8988T (cell line): Measurements from ENCODE around the gene YIF1A.
"Not testable (repeated sequence)": the region's sequence is repeated elsewhere in the genome, so short reads cannot be mapped to it uniquely, and the experiment has no call there.

Source experiments
- DNase-seq: peaks from one replicate; pipeline ENCODE4 v3.0.0; 2011

The YIF1A gene

GRCh38 chr11:66310803-66311440, 22.0 kb upstream of the YIF1A start:
- DNase-seq, result not testable (repeated sequence)

GRCh38 chr11:66310324-66310723, 21.4 kb upstream of the YIF1A start:
- no peak for DNase-seq

GRCh38 chr11:66309475-66309874, 20.5 kb upstream of the YIF1A start:
- DNase-seq, result no peak

DNA sequence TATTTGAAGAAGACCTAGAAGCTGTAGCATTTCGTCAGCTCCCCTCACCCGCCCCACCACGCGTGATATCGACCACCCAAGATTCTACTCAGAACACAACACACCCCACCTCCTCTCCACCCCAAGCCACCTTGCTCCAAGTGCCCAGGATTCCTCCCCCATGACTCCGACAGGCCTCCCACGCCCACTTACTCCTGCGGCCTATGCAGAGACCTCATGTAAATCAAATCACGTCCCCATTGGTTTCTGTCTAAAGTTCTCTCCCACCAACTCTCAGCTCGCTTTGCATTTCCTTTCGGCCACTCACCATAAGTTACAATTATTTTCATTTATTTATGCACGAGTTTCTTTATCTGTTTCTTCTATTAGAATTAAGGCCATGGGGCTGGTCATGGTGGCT, 13.7 kb upstream of the YIF1A start:
- DNase-seq, result no peak

DNA sequence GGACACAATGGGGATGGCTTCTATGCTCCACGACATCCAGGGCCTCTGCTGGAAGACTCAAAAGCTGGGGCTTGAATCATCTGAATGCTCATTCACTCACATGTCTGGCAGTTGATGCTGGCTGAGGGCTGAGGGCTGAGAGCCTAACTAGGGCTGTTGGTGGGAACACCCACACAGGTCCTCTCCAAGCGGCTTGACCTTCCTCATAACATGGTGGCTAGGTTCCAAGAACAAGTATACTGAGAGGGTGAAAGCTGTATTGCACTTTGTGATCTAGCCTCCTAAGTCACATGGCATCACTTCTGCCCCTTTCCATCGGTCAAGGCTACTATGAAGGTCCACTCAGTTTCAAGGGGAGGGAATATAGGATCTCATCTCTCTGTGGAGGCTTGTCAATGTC, 10.2 kb upstream of the YIF1A start:
- DNase-seq, result no peak

GRCh38 chr11:66297610-66298009, 8.7 kb upstream of the YIF1A start:
- DNase-seq, result no peak

DNA sequence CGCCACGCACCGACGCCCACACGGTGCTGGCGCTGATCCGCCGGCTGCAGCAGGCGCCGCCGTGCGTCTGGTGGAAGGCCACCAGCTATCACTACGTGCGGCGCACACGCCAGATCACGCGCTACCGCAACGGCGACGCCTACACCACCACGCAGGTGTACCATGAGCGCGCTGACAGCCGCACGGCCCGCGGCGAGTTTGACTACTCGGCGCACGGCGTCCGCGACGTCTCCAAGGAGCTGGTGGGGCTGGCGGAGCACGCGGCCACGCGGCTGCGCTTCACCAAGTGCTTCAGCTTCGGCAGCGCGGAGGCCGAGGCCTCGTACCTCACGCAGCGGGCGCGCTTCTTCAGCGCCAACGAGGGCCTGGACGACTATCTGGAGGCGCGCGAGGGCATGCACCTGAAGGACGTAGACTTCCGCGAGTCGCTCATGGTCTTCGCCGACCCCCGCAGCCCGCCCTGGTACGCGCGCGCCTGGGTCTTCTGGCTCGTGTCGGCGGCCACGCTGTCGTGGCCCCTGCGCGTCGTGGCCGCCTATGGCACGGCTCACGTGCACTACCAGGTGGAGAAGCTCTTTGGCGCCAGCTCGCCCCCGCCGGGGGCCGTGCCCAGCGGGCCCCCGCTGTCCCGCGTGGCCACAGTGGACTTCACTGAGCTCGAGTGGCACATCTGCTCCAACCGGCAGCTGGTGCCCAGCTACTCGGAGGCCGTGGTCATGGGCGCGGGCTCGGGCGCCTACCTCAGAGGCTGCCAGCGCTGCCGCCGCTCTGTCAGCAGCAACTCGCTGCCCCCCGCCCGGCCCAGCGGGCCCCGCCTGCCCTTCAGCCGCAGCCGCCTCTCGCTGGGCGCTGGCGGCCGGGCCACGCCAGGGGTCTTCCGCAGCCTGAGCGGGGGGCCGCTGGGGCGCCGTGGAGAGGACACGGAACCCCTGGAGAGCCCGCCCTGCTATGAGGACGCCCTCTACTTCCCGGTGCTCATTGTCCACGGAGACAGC, 6.0 kb upstream of the YIF1A start:
- no peak for DNase-seq

DNA sequence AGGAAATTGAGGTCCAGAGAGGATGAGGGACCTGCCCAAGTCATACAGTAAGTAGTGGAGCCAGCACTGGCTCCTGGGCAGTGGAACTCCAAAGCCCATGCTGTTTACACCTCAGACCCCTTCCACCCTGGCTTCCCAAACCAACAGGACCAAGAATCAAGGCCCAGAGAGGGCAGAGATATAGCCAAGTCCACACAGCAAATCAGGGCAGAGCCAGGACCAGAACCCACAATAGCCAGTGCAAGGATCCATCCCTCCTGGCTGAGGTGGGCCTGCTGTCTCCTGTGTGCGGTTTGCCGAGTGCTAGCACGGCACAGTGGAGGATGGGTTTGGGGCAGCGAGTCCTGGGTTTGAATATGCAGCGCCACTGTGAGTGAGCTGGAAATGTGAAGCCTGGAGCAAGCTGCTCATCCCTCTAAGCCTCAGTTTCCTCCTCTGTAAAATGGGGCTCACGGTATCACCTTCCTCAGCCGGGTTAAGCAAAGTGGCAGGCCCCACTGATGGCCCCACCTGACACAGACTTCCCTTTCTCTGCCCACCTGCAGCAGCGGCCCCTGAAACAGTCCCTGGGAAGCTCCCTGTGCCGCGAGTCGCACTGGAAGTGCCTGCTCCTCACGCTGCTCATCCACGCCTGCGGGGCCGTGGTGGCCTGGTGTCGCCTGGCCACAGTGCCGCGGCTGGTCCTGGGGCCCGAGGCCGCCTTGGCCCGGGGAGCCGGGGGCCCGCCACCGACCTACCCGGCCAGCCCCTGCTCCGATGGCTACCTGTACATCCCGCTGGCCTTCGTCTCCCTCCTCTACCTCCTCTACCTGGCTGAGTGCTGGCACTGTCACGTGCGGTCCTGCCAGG, 5.1 kb upstream of the YIF1A start:
- DNase-seq, result no peak

- DNase-seq, result no peak
These were observed 4.4 kb upstream of the YIF1A start for GRCh38 chr11:66293352-66293751.

DNA sequence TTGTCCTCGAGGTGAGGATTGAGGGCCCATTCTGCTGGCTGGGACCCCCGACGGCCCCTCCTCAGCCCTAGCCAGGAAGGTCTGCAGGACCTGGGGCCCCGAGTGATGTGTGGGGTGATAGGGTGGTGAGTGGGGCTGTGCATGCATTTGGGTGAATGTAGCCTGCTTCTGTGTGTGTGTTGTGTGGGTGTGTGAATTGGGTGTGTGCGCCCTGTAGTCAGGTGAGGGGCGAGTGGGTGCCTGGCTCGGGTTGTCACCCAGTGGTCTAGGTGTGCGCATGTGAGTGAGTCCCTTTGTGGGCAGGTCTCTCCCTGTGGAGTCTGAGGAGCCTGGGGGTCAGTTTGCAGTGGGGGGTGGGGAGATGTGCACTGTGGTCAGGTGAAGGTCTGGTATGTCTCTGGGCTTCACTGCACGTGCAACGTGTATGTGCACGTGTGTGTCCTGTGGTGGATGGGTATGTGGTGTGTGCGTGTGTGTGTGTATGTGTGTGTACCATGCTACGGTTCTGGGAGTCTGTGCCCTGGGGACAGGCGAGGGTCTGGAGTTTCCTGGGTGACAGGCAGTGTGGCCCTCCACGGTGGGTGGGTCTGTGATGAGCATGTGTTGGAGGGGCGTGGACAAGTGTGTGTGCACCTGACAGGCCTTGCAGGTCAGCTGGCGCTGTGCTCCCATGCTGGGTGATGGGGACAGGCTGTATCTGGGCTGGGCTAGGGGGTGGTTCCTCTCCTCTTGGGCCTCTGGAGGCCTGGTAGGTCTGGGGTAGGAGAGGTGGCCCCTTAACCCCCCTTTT, 3.8 kb upstream of the YIF1A start:
- DNase-seq, result no peak

DNA sequence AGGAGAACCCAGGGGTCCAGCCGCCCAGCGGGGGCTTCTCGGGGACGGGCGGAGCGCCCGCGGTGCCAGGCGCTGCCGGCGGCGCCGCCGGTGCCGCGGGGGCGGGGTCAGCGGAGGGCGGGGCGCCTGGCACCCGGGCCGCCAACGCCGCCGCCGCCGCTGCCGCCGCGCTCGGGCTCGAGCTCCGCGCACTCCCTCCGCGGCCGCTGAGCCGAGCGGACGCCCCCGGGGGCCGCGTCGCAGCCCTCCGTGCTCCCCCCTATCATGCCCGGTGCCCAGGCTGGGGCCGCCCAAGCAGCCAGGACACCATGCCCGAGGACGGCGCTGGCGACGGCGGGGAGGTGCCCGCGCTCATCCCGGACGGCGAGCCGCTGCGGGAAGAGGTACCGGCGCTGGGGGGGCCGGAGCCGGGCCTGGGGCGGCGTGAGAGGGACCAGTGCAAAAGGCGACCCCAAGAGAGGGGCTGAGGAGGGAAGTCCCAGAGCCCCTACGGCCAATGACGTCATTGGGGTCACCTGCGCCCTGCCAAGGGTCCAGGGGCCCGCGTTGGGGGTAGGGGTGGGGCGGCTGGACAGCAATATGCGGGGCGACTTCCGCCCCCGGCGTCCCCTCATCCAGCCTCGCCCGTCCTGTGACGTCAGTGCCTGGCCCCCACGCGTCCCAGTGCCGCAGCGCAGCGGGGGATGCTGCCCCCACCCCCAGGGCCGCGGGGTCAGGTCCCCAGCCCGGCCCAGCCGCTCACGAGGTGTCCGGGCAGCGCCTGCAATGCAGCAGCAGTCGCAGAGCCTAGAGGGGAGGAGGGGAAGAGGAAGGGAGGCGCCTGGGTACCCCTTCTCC, 3.0 kb upstream of the YIF1A start, which contains the start of gene TMEM151A:
Gene TMEM151A (plus strand): TSS at position 189 of the 837 bp plus-strand sequence. CDS start 120 bp downstream, at position 309.
- peak; percentile 82 for DNase-seq

DNA sequence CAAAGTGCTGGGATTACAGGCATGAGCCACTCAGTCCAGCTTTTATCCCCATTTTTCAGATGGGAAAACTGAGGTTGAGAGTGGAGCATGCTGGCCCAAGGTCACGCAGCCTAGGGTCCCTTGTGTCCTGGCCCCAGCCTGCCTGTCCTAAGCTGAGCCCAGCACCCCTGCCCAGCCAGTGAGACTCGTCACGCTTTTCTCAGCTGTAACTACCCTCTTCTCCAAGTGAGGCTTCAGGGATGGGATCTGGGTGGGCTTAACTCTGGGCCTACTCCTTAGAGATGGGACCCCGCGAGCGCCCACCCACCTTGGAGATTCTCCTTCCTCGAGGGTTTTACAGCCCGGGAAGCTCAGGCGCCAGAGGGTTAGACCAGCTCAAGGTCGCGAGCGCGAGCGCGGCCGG, 2.4 kb upstream of the YIF1A start:
- DNase-seq, result no peak

GRCh38 chr11:66290330-66290621, 1.3 kb upstream of the YIF1A start:
- no peak for DNase-seq

- DNase-seq, result no peak
These were observed 796 bp upstream of the YIF1A start for GRCh38 chr11:66289548-66290329.

DNA sequence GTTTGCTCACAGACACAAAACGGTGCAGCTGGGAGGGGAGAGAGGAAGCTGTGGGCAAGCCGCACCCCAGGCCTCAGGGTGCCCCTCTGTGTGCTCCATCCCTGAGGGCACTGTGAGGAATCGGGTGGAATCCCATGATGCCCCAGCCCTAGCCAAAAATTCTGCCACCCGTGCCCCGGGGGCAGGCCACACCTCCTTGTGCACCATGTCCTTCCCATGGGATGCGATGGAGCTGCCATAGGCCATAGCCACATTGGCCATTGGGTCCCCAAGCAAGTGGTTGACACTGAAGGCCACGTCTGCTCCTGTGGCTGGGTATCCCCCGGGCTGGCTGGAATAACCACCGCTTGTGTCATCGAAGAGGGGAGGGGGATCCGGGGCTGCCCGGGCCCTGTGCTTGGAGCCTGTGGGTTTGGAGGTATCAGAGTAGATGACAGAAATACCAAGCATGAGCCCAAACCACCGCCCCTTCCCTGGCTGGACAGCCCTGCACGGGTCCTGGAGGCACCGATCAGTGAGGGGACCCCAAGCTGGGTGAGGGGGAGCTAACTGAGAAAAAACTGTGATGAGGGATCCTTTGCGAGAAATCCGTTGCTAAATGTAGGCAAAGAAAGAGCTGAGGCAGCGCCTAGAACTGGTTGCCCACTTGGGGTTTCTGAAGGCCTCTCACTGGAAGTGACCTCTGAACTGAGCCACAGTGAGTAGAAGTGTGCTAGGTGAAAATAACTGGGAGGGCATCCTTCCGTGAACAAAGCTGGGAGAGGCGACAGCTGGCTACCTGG, 863 bp downstream of the YIF1A start:
- DNase-seq, result no peak

- DNase-seq, result no peak
These were observed 1.6 kb downstream of the YIF1A start for GRCh38 chr11:66287211-66287888.

- no peak for DNase-seq
These were observed 2.2 kb downstream of the YIF1A start for GRCh38 chr11:66286699-66287098.

DNA sequence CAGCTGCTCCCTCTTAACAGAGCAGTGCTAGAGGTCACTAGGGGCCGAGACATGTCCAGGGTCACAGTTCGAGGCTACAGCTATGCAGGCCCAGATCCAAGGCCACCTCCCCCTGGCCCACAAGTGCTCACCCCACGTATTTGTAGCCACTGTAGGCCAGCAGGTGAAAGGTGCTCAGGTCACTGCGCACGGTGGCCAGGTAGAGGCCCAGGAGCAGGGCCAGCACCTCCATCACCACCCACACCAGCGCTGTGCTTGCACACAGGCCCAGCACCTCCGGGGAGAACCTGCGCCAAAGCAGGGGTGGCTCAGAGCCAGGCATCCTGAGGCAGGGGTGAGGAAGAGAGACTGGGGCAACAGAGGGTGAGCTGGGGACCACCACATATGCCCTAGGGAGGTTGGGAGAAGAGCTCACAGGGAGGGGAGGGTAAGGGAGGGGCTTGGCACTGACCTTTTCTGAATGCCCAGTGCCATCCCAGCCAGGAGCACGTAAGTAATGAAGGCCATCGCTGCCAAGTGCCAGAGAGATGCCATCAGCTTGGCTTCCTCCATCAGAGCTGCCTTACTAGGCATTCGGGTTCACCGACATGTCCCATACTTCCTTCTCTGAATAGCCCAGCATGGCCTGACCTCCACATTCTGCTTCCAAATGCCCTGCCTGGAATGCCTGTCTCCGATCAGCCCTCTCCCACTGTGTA, 3.5 kb downstream of the YIF1A start:
- no peak for DNase-seq
